Ecto neural progenitor cell (in vitro differentiated cells): ENCODE results near the gene OR5B17.
"Not testable (repeated sequence)": the region's sequence is repeated elsewhere in the genome, so short reads cannot be mapped to it uniquely, and the experiment has no call there.

ENCODE experiments used
- DNase-seq: peaks from one replicate; pipeline ENCODE4 v3.0.0-alpha.2; 2018; ENCODE audit warnings: low spot score

The OR5B17 gene

GRCh38 chr11:58358969-58359368 lies at the start of gene OR5B17:
TSS of gene OR5B17 (minus strand) at chr11:58359069. CDS start at chr11:58359069, 0 bp downstream.
- no peak for DNase-seq

DNA sequence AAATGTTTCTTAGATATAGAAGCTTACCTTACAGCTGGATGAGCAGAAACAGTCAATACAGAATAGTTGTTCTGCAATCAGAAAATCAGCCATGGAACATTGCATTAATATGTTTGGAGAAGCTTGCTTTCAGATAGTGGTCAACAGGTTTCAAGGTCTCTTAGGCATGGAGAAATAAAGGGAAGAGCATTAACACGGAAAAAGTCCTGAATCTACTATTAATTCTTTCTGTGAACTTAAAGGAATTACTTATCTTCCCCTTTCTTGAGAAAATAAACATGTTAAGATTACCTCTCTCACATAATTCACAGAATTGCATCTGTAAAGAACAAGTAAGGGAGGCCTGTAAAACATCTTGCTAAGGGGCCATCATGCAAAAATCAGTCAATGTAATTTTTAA lies 47.9 kb upstream of the OR5B17 start, which contains the start of gene OR5B3:
OR5B3 (minus strand) TSS at position 101 of the 400 bp plus-strand sequence. CDS start 3,465 bp downstream, outside the sequence.
- DNase-seq, result no peak

DNA sequence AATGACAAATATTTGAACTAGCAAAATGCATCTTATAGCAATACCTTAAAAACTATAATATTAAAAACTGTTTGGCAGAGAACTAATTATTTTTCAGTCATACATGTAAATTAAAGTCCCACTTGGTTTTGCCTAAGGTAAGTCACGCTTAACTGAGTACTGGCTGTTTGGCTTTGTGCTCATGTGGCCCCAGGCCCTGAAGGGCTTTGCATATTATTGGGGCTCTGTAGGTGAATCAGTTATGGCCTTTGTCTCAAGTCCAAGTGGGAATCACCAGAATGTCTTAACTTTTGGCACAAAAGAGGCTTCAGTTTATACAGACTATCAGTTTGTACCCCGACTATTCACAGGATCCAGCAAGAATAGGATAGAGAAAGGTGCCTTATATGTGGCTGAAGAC lies 40.8 kb upstream of the OR5B17 start:
- DNase-seq, result not testable (repeated sequence)

GRCh38 chr11:58395581-58395980 lies 36.7 kb upstream of the OR5B17 start:
- DNase-seq, result no peak

- DNase-seq, result no peak
Observed at GRCh38 chr11:58394195-58394594, 35.3 kb upstream of the OR5B17 start.

GRCh38 chr11:58392746-58393145 lies 33.9 kb upstream of the OR5B17 start:
- DNase-seq, result no peak

DNA sequence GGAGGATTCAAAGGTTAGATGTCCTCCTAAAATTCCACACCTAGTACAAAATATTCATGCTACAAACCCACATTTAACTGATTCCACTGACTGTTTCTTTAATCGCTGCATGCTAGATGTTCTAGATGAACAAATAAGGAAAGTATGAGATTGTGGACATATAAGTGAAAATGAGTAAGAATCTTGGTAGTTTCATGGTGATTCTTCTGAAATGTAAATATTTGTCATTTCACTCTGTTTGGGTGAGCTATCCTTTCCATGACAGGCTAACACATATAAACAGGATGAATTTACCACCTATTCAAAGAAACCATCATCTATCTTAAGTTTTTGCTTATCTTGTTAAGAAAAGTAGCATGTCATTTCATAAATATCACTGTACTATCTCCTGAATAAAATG lies 33.0 kb upstream of the OR5B17 start:
- no peak for DNase-seq

GRCh38 chr11:58390551-58391063 lies 31.7 kb upstream of the OR5B17 start:
- DNase-seq, result no peak

- no peak for DNase-seq
Observed at GRCh38 chr11:58354727-58355126, 4.1 kb downstream of the OR5B17 start.

DNA sequence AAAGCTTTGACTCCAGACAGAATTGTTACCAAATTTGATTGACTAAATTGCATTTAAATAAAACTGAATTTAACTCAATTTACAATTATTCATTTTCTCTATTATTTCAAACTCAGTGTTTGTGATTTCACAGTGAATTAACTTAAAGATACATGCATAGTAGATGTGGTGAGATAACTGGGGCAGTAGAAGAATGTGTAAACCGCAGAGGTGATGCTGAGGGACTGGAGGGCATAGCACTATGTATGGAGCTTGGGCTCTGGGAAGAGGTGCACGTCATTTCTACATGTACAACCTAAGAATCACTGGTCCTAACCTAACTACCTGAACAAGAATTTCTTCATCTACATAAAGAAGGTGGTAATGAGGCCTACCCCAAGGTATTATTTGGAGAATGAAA lies 13.7 kb downstream of the OR5B17 start:
- DNase-seq, result no peak

GRCh38 chr11:58334708-58335107 lies 24.2 kb downstream of the OR5B17 start:
- no peak for DNase-seq

- DNase-seq, result no peak
Observed at GRCh38 chr11:58330861-58331260, 28.0 kb downstream of the OR5B17 start.

GRCh38 chr11:58318532-58318931 lies 40.3 kb downstream of the OR5B17 start:
- no peak for DNase-seq

- DNase-seq, result no peak
Observed at GRCh38 chr11:58316142-58316541, 42.7 kb downstream of the OR5B17 start.
